ENCODE data around the gene CERK. TPM values are rescaled to one million over a fixed set of nuclear protein-coding genes. Genes with fewer than 3 reads are reported as not detected.

CERK gene
- total and polyA plus RNA-seq, 7 donors, result 23.9 to 45.5 (median 28.2) TPM

DNA sequence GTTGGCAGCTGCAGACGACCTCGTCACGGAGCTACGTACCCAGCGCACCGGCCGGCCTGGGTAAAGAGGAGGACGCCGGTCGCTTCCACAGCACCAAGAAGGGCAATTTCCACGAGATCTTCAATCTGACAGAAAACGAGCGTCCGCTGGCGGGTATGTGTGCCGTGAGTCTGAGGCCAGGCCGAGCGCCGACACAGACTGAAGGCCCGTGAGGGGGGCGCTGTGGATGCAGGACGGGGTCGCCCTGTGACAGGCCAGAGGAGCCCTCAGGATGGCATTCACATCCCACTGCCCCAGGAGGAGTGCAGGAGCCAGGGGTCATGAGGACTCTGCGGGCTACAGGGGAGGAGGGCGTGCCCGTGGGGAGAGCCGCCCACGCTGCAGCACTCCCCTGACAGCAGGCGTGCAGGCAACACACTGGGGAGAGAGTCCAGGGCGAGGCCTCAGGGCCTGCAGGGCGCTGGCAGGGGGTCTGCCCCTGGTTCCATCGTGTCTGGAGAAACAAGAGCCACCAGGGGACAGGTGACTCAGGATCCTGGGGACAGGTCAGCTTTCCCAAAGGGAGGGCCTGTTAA, 64.3 kb downstream of the CERK start:
- H3K27me3 ChIP-seq, result no peaks in the 10 kb centered on the region
- peak overlapping the region in 1 of 4 donors; percentile 35 for H3K27ac ChIP-seq
- WGBS, 2 donors, result 75 to 89% methylated on average over 32 of the region's 32 CpGs
- no peaks in the 10 kb centered on the region for H3K9me3 ChIP-seq
- TF ChIP-seq, protein P1, sequence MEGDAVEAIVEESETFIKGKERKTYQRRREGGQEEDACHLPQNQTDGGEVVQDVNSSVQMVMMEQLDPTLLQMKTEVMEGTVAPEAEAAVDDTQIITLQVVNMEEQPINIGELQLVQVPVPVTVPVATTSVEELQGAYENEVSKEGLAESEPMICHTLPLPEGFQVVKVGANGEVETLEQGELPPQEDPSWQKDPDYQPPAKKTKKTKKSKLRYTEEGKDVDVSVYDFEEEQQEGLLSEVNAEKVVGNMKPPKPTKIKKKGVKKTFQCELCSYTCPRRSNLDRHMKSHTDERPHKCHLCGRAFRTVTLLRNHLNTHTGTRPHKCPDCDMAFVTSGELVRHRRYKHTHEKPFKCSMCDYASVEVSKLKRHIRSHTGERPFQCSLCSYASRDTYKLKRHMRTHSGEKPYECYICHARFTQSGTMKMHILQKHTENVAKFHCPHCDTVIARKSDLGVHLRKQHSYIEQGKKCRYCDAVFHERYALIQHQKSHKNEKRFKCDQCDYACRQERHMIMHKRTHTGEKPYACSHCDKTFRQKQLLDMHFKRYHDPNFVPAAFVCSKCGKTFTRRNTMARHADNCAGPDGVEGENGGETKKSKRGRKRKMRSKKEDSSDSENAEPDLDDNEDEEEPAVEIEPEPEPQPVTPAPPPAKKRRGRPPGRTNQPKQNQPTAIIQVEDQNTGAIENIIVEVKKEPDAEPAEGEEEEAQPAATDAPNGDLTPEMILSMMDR (IDR thresholded peaks at IDR 0.05), result no peak
- no peak for TF ChIP-seq POLR2A (IDR thresholded peaks at IDR 0.05)
- no peak for TF ChIP-seq POLR2AphosphoS5 (IDR thresholded peaks at IDR 0.05)
- TF ChIP-seq EP300 (IDR thresholded peaks at IDR 0.05), result no peak
- H3K4me1 ChIP-seq, result no peaks in the 10 kb centered on the region
- no peak overlapping the region for H3K4me3 ChIP-seq
- intact Hi-C loops (cut with DNase I), result no loop called here
- peaks cover 0 to 56% (median 5%) of the 10 kb centered on the region in 4 donors for H3K36me3 ChIP-seq
- DNase-seq, result no peak

DNA sequence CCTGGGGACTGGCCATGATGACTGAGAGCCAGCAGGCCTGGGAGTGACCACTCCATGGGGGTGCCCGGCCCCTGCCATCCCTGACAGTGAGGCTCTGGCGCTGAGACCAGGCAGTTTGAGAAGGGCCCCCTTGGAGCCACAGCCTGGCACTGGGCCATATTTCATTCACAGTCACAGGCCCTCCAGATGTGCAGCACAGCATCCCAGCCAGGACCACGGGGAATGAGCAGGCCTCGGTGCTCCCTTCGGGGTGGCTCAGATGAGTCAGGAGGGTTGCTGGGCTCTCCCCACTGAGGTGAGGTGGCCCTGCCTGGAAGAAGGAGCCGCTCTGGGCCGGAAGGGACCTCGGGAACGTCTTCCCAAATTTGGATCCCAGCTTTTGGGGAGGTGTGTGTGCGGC, 64.8 kb downstream of the CERK start:
- H3K9me3 ChIP-seq, result no peaks in the 10 kb centered on the region
- H3K4me1 ChIP-seq, result no peaks in the 10 kb centered on the region
- intact Hi-C loops (cut with DNase I), result no loop called here
- TF ChIP-seq, protein P1 (IDR thresholded peaks at IDR 0.05), result no peak
- TF ChIP-seq EP300 (IDR thresholded peaks at IDR 0.05), result no peak
- no peak for TF ChIP-seq POLR2AphosphoS5 (IDR thresholded peaks at IDR 0.05)
- TF ChIP-seq POLR2A (IDR thresholded peaks at IDR 0.05), result no peak
- no peak for DNase-seq
- WGBS, 2 donors, result 83 to 94% methylated on average over 10 of the region's 10 CpGs
- H3K27me3 ChIP-seq, result no peaks in the 10 kb centered on the region
- H3K27ac ChIP-seq, result no peak overlapping the region
- no peak overlapping the region for H3K4me3 ChIP-seq
- H3K36me3 ChIP-seq, result peaks cover 0 to 59% (median 7%) of the 10 kb centered on the region in 4 donors

DNA sequence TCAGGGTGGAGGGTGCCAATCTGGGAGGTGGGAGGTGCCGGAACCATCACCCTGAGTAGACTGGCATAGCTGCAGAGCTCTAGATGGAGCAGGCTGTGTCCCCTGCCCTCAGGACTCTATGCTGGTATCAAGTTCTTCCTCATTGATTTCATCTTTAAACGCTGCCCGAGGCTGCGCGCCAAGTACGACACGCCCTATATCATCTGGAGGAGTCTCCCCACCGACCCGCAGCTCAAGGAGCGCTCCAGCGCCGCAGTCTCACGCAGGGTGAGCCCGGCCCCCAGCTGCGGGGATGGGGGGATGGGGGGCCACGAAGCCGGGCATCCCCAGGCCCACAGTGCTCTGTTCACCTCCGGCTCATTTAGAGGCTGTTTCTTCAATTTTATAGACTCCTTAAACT, 65.3 kb downstream of the CERK start:
- intact Hi-C loops (cut with DNase I), result no loop called here
- no peaks in the 10 kb centered on the region for H3K4me1 ChIP-seq
- H3K27ac ChIP-seq, result no peak overlapping the region
- 20 to 61% methylated on average over 18 of the region's 18 CpGs for WGBS, 2 donors
- H3K27me3 ChIP-seq, result no peaks in the 10 kb centered on the region
- peaks cover 0 to 59% (median 10%) of the 10 kb centered on the region in 4 donors for H3K36me3 ChIP-seq
- no peaks in the 10 kb centered on the region for H3K9me3 ChIP-seq
- no peak for TF ChIP-seq POLR2AphosphoS5 (IDR thresholded peaks at IDR 0.05)
- TF ChIP-seq POLR2A (IDR thresholded peaks at IDR 0.05), result no peak
- TF ChIP-seq EP300 (IDR thresholded peaks at IDR 0.05), result no peak
- TF ChIP-seq, protein P1 (IDR thresholded peaks at IDR 0.05), result no peak
- DNase-seq, result no peak
- no peak overlapping the region for H3K4me3 ChIP-seq

DNA sequence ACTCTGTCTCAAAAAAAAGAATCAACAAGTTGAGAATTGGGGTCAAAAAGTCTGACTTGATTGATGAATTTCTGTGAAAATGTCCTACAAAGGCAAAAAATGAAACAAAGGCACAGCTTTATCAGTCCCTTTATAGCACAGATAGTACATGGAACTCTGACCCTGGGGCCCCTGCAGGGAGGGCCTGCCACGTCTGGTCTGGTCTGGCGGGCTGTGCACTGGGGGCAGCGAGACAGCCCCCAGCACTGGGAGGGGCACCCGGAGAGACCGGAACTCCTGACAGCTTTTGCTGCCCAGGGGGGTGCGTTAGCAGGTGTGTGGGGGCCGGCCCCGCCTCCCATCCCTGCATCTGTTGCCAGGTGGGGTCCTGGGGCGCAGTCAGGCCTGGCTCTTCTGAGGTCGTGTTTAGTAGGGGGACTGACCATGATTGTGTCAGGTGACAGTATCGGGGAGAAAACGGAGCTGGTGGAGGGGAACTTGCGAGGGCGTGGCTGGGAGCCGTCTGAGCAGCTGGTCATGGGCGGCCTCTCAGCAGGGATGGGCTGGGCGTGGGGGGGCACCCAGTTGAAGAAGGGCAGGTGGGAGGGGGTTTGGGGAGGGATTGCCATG, 66.1 kb downstream of the CERK start:
- Histone ChIP-seq H3K4me3 (no peak overlapping the region), H3K36me3 (peaks cover 0 to 63% (median 12%) of the 10 kb centered on the region in 4 donors), H3K9me3 (no peaks in the 10 kb centered on the region), H3K27ac (no peak overlapping the region), H3K27me3 (no peaks in the 10 kb centered on the region), H3K4me1 (no peaks in the 10 kb centered on the region)
- intact Hi-C loops (cut with DNase I), result no loop called here
- no peak for DNase-seq
- WGBS, 2 donors, result 29 to 63% methylated on average over 17 of the region's 17 CpGs
- TF ChIP-seq, protein P1 (IDR thresholded peaks at IDR 0.05), result no peak
- no peak for TF ChIP-seq POLR2AphosphoS5 (IDR thresholded peaks at IDR 0.05)
